ENCODE results near the gene ARFGAP1. TPM values are rescaled to one million over a fixed set of nuclear protein-coding genes. Genes with fewer than 3 reads are reported as not detected.

ARFGAP1 gene
- total and polyA plus RNA-seq, 4 donors, result 47.0 to 108 (median 87.6) TPM

DNA sequence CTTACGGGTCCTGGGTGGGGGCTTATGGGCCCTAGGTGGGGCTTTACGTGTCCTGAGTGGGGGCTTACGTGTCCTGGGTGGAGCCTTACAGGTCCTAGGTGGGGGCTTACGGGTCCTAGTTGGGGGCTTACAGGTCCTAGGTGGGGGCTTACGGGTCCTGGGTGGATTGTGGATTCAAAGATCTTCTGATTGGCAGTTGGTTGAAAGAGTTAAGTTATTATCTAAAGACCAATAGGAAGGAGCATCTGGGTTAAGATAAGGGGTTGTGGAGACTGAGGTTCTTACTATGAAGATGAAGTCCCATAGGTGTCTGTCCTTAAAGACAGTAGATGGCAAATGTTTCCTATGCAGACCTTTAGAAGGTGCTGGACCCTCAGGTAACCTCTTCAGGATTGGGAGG, 45.4 kb upstream of the ARFGAP1 start:
- no peak overlapping the region for H3K9ac ChIP-seq (ENCODE audit: insufficient read depth in 1 of 2, low read length in 2 of 2)
- no peaks in the 10 kb centered on the region for H3K36me3 ChIP-seq (ENCODE audit: control insufficient read depth in 4 of 4, insufficient read depth in 4 of 4, low read length in 4 of 4)
- H3K27ac ChIP-seq (ENCODE audit: low read depth in 1 of 2, low read length in 1 of 2), result no peak overlapping the region
- peaks cover 0 to 4% (median 3%) of the 10 kb centered on the region in 3 donors for H3K27me3 ChIP-seq (ENCODE audit: control insufficient read depth in 3 of 3, insufficient read depth in 3 of 3, low read length in 2 of 3)
- WGBS, 2 donors, result 86 to 89% methylated on average over 5 of the region's 5 CpGs
- no peak overlapping the region for H3K4me3 ChIP-seq
- TF ChIP-seq, protein P1, sequence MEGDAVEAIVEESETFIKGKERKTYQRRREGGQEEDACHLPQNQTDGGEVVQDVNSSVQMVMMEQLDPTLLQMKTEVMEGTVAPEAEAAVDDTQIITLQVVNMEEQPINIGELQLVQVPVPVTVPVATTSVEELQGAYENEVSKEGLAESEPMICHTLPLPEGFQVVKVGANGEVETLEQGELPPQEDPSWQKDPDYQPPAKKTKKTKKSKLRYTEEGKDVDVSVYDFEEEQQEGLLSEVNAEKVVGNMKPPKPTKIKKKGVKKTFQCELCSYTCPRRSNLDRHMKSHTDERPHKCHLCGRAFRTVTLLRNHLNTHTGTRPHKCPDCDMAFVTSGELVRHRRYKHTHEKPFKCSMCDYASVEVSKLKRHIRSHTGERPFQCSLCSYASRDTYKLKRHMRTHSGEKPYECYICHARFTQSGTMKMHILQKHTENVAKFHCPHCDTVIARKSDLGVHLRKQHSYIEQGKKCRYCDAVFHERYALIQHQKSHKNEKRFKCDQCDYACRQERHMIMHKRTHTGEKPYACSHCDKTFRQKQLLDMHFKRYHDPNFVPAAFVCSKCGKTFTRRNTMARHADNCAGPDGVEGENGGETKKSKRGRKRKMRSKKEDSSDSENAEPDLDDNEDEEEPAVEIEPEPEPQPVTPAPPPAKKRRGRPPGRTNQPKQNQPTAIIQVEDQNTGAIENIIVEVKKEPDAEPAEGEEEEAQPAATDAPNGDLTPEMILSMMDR (IDR thresholded peaks at IDR 0.05; ENCODE audit: control extremely low read depth, extremely low read depth), result no peak
- no peak for DNase-seq
- peaks cover 0 to 3% (median 0%) of the 10 kb centered on the region in 4 donors for H3K9me3 ChIP-seq (ENCODE audit: control insufficient read depth in 4 of 4, insufficient read depth in 3 of 4, low read length in 3 of 4)
- no peak for ATAC-seq (ENCODE audit: insufficient read depth, low FRiP score)
- H3K4me1 ChIP-seq (ENCODE audit: control insufficient read depth in 5 of 5, insufficient read depth in 5 of 5, low read length in 5 of 5), result peaks cover 0 to 34% (median 2%) of the 10 kb centered on the region in 5 donors

DNA sequence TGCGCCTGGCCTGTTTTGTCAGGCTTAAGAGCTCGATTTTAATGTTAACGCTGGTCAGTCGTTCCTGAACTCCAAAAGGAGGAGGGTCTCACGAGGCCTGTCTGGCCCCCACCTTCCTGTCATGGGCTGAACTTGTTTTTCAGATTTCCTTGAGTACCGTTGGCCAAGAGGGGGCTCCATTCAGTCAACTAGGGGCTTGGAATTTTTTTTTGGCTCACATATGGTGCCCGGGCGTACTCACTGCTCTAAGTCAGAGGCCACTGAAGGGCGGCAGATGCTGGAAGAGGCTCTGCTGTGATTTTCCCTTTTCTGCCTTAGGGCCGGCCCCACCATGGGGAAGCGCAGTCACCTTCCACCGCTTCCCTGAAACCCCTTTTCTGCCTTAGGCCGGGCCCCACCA, 43.8 kb upstream of the ARFGAP1 start:
- ATAC-seq (ENCODE audit: insufficient read depth, low FRiP score) (no peak), DNase-seq (peak; percentile 64 to 75 (median 74))
- peaks cover 0 to 34% (median 2%) of the 10 kb centered on the region in 5 donors for H3K4me1 ChIP-seq (ENCODE audit: control insufficient read depth in 5 of 5, insufficient read depth in 5 of 5, low read length in 5 of 5)
- TF ChIP-seq, protein P1 (IDR thresholded peaks at IDR 0.05; ENCODE audit: control extremely low read depth, extremely low read depth), result no peak
- no peak overlapping the region for H3K4me3 ChIP-seq
- H3K9ac ChIP-seq (ENCODE audit: insufficient read depth in 1 of 2, low read length in 2 of 2), result no peak overlapping the region
- H3K27ac ChIP-seq (ENCODE audit: low read depth in 1 of 2, low read length in 1 of 2), result no peak overlapping the region
- peaks cover 0 to 4% (median 3%) of the 10 kb centered on the region in 3 donors for H3K27me3 ChIP-seq (ENCODE audit: control insufficient read depth in 3 of 3, insufficient read depth in 3 of 3, low read length in 2 of 3)
- peaks cover 0 to 3% (median 0%) of the 10 kb centered on the region in 4 donors for H3K9me3 ChIP-seq (ENCODE audit: control insufficient read depth in 4 of 4, insufficient read depth in 3 of 4, low read length in 3 of 4)
- no peaks in the 10 kb centered on the region for H3K36me3 ChIP-seq (ENCODE audit: control insufficient read depth in 4 of 4, insufficient read depth in 4 of 4, low read length in 4 of 4)
- WGBS, 2 donors, result 50 to 54% methylated on average over 13 of the region's 13 CpGs

DNA sequence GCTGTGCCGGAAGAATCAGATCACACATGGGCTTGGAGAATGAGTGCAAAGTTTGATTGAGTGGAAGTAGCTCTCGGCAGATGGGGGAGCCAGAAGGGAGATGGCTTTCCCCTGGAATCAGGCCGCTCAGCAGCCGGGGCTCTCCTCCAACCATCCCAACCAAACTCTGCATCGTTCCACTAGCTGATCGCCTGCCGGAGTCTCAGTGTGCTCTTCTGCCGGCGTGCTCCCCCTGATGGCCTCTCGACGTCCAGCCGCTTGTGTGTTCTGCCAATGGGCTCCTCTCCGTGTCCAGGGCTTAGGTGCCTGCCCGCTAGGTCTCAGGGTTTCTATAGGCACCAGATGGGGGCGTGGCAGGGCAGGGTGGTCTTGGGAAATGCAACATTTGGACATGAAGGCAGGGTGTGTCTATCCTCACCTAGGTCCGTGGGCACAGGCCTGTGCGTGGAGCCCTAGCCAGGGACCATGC, 41.8 kb upstream of the ARFGAP1 start:
- H3K4me1 ChIP-seq (ENCODE audit: control insufficient read depth in 5 of 5, insufficient read depth in 5 of 5, low read length in 5 of 5), result peaks cover 0 to 29% (median 2%) of the 10 kb centered on the region in 5 donors
- no peaks in the 10 kb centered on the region for H3K36me3 ChIP-seq (ENCODE audit: control insufficient read depth in 4 of 4, insufficient read depth in 4 of 4, low read length in 4 of 4)
- H3K9me3 ChIP-seq (ENCODE audit: control insufficient read depth in 4 of 4, insufficient read depth in 3 of 4, low read length in 3 of 4), result peaks cover 0 to 3% (median 0%) of the 10 kb centered on the region in 4 donors
- H3K9ac ChIP-seq (ENCODE audit: insufficient read depth in 1 of 2, low read length in 2 of 2), result no peak overlapping the region
- no peak overlapping the region for H3K4me3 ChIP-seq
- H3K27me3 ChIP-seq (ENCODE audit: control insufficient read depth in 3 of 3, insufficient read depth in 3 of 3, low read length in 2 of 3), result peaks cover 0 to 4% (median 3%) of the 10 kb centered on the region in 3 donors
- DNase-seq (peak; percentile 75 to 81 (median 81)), ATAC-seq (ENCODE audit: insufficient read depth, low FRiP score) (peak; percentile 63)
- 13 to 14% methylated on average over 17 of the region's 17 CpGs for WGBS, 2 donors
- TF ChIP-seq, protein P1 (IDR thresholded peaks at IDR 0.05; ENCODE audit: control extremely low read depth, extremely low read depth), result no peak
- no peak overlapping the region for H3K27ac ChIP-seq (ENCODE audit: low read depth in 1 of 2, low read length in 1 of 2)
